ENCODE measurements around the gene SCNN1A. TPM values are rescaled to one million over a fixed set of nuclear protein-coding genes. Genes with fewer than 3 reads are reported as not detected.

The SCNN1A gene
- total RNA-seq, 2 experiments from 2014 or later, result 0.35 to 1.0 TPM

- H4K20me1 ChIP-seq (ENCODE audit: insufficient read depth, low read length), result no peaks in the 10 kb centered on the region
- peak; percentile 76 for DNase-seq (ENCODE audit: low spot score)
- H3K79me2 ChIP-seq (ENCODE audit: insufficient read depth, low read depth, low read length), result peaks cover 42% of the 10 kb centered on the region; the same call in 1 of the 2 replicates
- intact Hi-C loops (cut with micrococcal nuclease; ENCODE audit: unreplicated experiment), result no loop called here
- peak within 1 kb of the TSS; percentile 56 for H3K27ac ChIP-seq (ENCODE audit: low read depth, low read length, poor library complexity, severe bottlenecking)
- H3K4me3 ChIP-seq (ENCODE audit: low read depth, low read length, poor library complexity, severe bottlenecking), result peak within 1 kb of the TSS; percentile 79
- H3K9me3 ChIP-seq (ENCODE audit: low read length), result no peaks in the 10 kb centered on the region
- no peaks in the 10 kb centered on the region for H3K9me2 ChIP-seq (ENCODE audit: insufficient read depth, low read length)
- BruUV-seq (replicated peaks), result TSS peak; percentile 81
- CTCF ChIA-PET (ENCODE audit: unreplicated experiment), result interaction anchor here (0.5 to 1.3 kb wide), 2 partner anchors 23 to 26 kb away, joined by 3 to 4 read pairs; no protein-coding TSS in a partner anchor
- peak within 1 kb of the TSS; percentile 85 for H3K4me2 ChIP-seq (ENCODE audit: low read length)
- peak within 1 kb of the TSS; percentile 72 for H2AFZ ChIP-seq (ENCODE audit: low read length)
- peaks cover 76% of the 10 kb centered on the region for H3K4me1 ChIP-seq (ENCODE audit: insufficient read depth, low read length, poor library complexity, severe bottlenecking)
- TF ChIP-seq CTCF (conservative IDR thresholded peaks at IDR 0.05; ENCODE audit: low read length) (no peak), EZH2phosphoT487 (IDR thresholded peaks at IDR 0.05; ENCODE audit: borderline replicate concordance, low read depth, low read length) (no peak)
- no peaks in the 10 kb centered on the region for H3K36me3 ChIP-seq (ENCODE audit: insufficient read depth, low read length)
- POLR2A ChIA-PET, result interaction anchor here (0.6 to 1.6 kb wide), 7 partner anchors 10 to 189 kb away, joined by 3 to 5 read pairs (median 4); no protein-coding TSS in a partner anchor
Measured at GRCh38 chr12:6341417-6342139, 33.8 kb downstream of the SCNN1A start, which contains the start of gene TNFRSF1A. Gene TNFRSF1A (minus strand): TSS chr12:6342076. CDS start chr12:6341814, 262 bp downstream.

- Histone ChIP-seq H3K4me3 (ENCODE audit: low read depth, low read length, poor library complexity, severe bottlenecking) (peak overlapping the region; percentile 79), H4K20me1 (ENCODE audit: insufficient read depth, low read length) (no peaks in the 10 kb centered on the region), H3K27ac (ENCODE audit: low read depth, low read length, poor library complexity, severe bottlenecking) (peak overlapping the region; percentile 56), H3K4me1 (ENCODE audit: insufficient read depth, low read length, poor library complexity, severe bottlenecking) (peaks cover 76% of the 10 kb centered on the region), H3K9me3 (ENCODE audit: low read length) (no peaks in the 10 kb centered on the region), H2AFZ (ENCODE audit: low read length) (no peak overlapping the region; the same call in 1 of the 2 replicates), H3K36me3 (ENCODE audit: insufficient read depth, low read length) (no peaks in the 10 kb centered on the region), H3K9me2 (ENCODE audit: insufficient read depth, low read length) (no peaks in the 10 kb centered on the region), H3K79me2 (ENCODE audit: insufficient read depth, low read depth, low read length) (peaks cover 49% of the 10 kb centered on the region; the same call in 1 of the 2 replicates), H3K4me2 (ENCODE audit: low read length) (peak overlapping the region; percentile 85)
- CTCF ChIA-PET (ENCODE audit: unreplicated experiment), result interaction anchor here (0.6 to 1.3 kb wide), 3 partner anchors 21 to 94 kb away, joined by 3 read pairs; no protein-coding TSS in a partner anchor
- intact Hi-C loops (cut with micrococcal nuclease; ENCODE audit: unreplicated experiment), result no loop called here
- BruUV-seq (replicated peaks), result no TSS peak
- POLR2A ChIA-PET, result interaction anchor here (1.0 kb wide), 1 partner anchor 27 kb away, joined by 4 read pairs; no protein-coding TSS in a partner anchor
- DNase-seq (ENCODE audit: low spot score), result no peak
- TF ChIP-seq CTCF (conservative IDR thresholded peaks at IDR 0.05; ENCODE audit: low read length), result no peak
- no peak for TF ChIP-seq EZH2phosphoT487 (IDR thresholded peaks at IDR 0.05; ENCODE audit: borderline replicate concordance, low read depth, low read length)
Measured at GRCh38 chr12:6340745-6341416, 34.5 kb downstream of the SCNN1A start.
